Omental fat pad (tissue), 4 donors: Measurements from ENCODE around the gene TFAP2A. TPM values are rescaled to one million over a fixed set of nuclear protein-coding genes. Genes with fewer than 3 reads are reported as not detected.

Experiments used
- ATAC-seq: fragments of 150-250 bp; one replicate; pipeline ENCODE4 v1.9.1; 2016; ENCODE audit warnings: mild to moderate bottlenecking, moderate library complexity; ENCODE audit not compliant: low FRiP score
- DNase-seq: peaks from one replicate; pipeline ENCODE4 v3.0.0-alpha.2; 2019; ENCODE audit warnings: low spot score
- total RNA-seq, 4 donors: library from RNA; depleted of rRNA; stranded (reverse); fragments of >200 nt; gene quantifications; one replicate each; pipeline ENCODE4 v1.1.0, GENCODE V29; 2016
- TF ChIP-seq, protein P1 (sequence below), 3 donors: fragments of 450-650 bp; IDR thresholded peaks; one replicate each; pipeline ENCODE4 v1.5.1; 2016 to 2017; ENCODE audit warnings: antibody characterized with exemption in 3 of 3, mild to moderate bottlenecking in 3 of 3, moderate library complexity in 2 of 3

Gene TFAP2A
- total RNA-seq, 4 donors from 2014 or later = not detected

DNA sequence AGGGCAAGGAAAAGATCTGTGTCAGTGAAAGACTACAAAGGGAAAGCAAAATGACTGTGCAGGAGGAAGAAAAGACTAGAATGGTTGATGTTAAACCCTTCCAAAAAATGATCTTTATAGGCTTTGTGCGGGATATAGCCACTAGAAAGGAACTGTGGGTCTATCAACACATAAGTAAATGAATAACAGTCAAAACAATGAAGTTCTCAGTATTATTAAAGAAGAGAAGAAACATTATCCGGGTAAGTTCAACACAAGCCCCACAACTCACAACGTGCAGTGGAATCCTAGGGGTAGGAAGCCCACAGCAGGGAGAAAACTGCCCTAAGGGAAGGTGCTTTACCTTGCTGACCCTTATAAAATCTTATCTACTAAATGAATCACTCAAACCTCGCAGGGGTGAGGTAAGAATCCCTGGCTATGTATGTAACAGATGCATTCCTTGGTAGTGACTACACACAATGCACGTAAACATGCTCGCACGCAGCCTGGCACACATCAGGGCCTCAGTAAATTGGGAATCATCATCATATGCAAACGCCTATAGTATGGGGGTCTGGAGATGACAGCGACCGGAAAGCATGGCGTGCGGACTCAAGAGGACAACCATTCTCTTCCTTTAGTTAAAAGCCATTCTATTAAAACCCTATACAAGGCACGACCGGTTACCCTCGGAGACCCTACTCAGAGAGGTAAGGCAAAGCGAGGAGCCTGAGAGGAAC, 11.3 kb downstream of the TFAP2A start:
- DNase-seq (no peak), ATAC-seq (peak; percentile 63)
- TF ChIP-seq, protein P1, sequence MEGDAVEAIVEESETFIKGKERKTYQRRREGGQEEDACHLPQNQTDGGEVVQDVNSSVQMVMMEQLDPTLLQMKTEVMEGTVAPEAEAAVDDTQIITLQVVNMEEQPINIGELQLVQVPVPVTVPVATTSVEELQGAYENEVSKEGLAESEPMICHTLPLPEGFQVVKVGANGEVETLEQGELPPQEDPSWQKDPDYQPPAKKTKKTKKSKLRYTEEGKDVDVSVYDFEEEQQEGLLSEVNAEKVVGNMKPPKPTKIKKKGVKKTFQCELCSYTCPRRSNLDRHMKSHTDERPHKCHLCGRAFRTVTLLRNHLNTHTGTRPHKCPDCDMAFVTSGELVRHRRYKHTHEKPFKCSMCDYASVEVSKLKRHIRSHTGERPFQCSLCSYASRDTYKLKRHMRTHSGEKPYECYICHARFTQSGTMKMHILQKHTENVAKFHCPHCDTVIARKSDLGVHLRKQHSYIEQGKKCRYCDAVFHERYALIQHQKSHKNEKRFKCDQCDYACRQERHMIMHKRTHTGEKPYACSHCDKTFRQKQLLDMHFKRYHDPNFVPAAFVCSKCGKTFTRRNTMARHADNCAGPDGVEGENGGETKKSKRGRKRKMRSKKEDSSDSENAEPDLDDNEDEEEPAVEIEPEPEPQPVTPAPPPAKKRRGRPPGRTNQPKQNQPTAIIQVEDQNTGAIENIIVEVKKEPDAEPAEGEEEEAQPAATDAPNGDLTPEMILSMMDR (IDR thresholded peaks at IDR 0.05) = no peak

DNA sequence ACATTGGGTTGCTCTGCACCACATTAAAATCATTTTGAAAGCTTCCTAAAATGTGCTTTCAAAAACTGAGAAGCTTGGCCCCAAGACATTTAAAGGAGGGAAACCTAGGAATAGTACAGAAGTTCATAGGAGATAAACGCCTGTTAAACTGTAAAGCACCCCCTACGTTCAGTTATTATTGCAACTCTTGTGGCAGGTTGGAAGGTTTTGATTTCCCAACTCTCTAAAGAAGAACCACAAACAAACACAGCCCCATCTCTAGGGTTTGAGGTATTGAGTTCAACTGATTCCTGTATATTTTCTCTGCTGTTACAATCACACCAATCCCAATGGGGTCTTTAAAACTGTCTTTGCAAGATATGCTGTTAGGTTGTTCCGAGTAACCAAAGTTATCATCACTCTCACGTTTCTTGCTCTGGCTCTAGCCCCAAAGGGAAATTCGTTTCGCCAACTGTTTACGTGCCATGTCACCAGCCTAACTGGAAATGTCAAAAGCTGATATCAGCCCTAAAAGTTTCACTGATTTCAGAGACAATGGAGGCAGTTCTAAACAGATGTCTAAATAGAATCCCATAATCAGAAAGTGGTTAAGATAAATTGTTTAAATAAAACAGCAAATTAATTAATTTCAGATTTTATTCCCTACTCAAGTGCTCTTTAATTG, 12.1 kb downstream of the TFAP2A start:
- DNase-seq (no peak), ATAC-seq (no peak)
- TF ChIP-seq, protein P1 (IDR thresholded peaks at IDR 0.05) = no peak

DNA sequence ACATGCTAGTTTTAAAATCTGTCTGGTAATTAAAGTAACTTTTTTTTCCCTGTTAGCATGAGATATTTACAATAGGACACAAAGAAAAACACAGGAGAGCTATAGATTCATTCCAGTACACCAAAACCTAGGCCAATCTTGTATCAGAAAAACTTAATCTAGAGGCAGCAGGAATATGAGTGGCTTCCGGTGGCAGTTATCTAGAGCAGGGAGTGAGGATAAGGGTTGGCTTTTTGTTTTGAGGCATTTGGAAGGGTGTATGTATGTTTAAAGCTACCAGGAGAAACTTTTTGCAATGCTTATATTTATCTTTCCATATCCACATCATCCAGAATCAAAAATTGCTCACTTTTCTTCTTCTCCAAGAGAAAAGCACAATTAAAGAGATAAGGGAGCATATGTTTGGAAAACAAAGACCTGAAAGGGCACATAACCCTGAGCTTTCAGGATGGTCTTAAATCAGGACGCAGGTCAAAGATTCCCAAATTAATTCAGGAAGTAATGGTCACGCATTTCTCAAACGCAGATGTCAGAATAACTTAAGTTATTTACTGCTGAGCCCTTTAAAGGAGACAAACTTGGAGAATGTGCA, 13.1 kb downstream of the TFAP2A start:
- no peak for ATAC-seq
- TF ChIP-seq, protein P1 (IDR thresholded peaks at IDR 0.05) = no peak
- no peak for DNase-seq

DNA sequence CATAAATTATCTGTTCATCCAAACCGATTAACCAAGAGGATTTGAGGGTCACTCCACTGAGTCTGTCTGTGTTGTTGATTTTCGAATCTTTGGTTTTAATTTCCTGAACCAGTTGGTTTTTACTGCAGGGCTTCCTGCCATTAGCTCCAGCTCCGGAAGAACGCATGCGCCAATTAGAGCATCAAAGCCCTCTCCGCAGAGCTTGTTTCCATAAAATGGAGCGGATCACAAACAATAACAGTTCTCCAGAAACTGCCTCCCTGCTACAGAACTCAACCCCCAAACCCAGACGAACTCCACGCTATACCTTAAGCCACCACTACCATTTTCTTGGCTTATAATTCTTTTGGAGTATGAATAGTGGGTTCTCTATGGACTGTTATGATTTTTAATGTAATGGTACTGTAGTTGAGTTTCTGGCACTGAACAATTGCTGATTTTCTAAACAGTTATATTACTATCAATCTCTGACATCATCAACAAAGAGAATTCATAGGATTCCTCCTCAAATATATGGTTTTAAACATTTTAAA, 13.8 kb downstream of the TFAP2A start:
- ATAC-seq (no peak), DNase-seq (no peak)
- TF ChIP-seq, protein P1 (IDR thresholded peaks at IDR 0.05) = no peak

DNA sequence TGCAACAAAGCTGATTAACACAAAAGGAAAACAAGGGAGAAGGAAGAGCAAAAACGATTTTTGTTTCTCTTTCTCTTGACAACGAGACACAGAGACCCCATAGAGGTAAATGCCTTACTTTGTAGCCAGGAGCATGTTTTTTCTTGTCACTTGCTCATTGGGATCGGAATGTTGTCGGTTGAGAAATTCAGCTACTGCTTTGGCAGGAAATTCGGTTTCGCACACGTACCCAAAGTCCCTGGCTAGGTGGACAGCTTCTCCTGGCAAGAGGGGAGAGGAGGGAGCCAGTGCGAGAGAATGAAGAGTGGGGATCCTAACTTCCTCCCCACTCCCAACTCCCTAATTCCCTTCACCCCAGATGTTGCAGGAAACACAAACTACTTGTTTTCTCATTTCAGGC, 14.5 kb downstream of the TFAP2A start:
- TF ChIP-seq, protein P1 (IDR thresholded peaks at IDR 0.05) = no peak
- ATAC-seq (no peak), DNase-seq (no peak)

DNA sequence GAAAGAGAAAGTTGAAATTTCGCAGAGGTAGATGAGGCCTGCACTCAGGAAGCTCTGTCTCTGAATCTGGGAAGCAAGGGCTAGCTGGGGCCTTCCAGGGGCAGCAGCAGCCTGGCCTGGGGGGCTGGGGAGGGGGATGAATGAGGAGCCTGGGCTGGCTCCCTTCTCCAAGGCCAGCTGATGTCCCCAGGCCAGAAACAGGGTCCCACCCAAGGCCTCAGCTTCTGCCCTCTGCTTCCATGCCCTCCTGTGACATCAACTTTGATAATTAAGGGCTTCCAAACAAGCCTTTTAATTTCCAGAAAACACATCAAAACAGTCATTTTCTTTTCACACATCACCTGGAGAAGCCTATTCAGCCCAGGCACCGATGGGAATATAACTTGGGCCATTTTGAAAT, 15.4 kb downstream of the TFAP2A start:
- DNase-seq (no peak), ATAC-seq (no peak)
- TF ChIP-seq, protein P1 (IDR thresholded peaks at IDR 0.05) = no peak
